Effector CD8-positive, alpha-beta T cell (primary cell): ENCODE results near the gene CACNA1B.

Experiments
- DNase-seq: peaks from one replicate; lab custom pipeline; 2025; lab: John Stamatoyannopoulos, UW

Gene CACNA1B

GRCh38 chr9:137919649-137920141 lies 42.1 kb downstream of the CACNA1B start:
- DNase-seq = no peak

GRCh38 chr9:137920753-137921152 lies 43.2 kb downstream of the CACNA1B start:
- DNase-seq = no peak

GRCh38 chr9:137924169-137924568 lies 46.6 kb downstream of the CACNA1B start:
- DNase-seq = no peak

GRCh38 chr9:137924761-137925369 lies 47.3 kb downstream of the CACNA1B start:
- DNase-seq = no peak

- no peak for DNase-seq
Measured at GRCh38 chr9:137943655-137944054, 66.1 kb downstream of the CACNA1B start.

- DNase-seq = no peak
Measured at GRCh38 chr9:137945581-137945980, 68.0 kb downstream of the CACNA1B start.

GRCh38 chr9:137946993-137947392 lies 69.4 kb downstream of the CACNA1B start:
- no peak for DNase-seq

- no peak for DNase-seq
Measured at GRCh38 chr9:137948642-137949041, 71.1 kb downstream of the CACNA1B start.

- DNase-seq = no peak
Measured at GRCh38 chr9:137949260-137949659, 71.7 kb downstream of the CACNA1B start.

GRCh38 chr9:137951107-137951506 lies 73.5 kb downstream of the CACNA1B start:
- no peak for DNase-seq

GRCh38 chr9:137951597-137952490 lies 74.3 kb downstream of the CACNA1B start:
- no peak for DNase-seq

GRCh38 chr9:137952976-137953666 lies 75.5 kb downstream of the CACNA1B start:
- no peak for DNase-seq

GRCh38 chr9:137953683-137954438 lies 76.3 kb downstream of the CACNA1B start:
- DNase-seq = no peak

GRCh38 chr9:137955224-137955570 lies 77.6 kb downstream of the CACNA1B start:
- no peak for DNase-seq

- no peak for DNase-seq
Measured at GRCh38 chr9:137955586-137955985, 78.0 kb downstream of the CACNA1B start.

- no peak for DNase-seq
Measured at GRCh38 chr9:137956039-137956438, 78.5 kb downstream of the CACNA1B start.

GRCh38 chr9:137956688-137957385 lies 79.3 kb downstream of the CACNA1B start:
- DNase-seq = no peak

- no peak for DNase-seq
Measured at GRCh38 chr9:137959641-137960411, 82.2 kb downstream of the CACNA1B start.

GRCh38 chr9:137960496-137960895 lies 82.9 kb downstream of the CACNA1B start:
- no peak for DNase-seq

GRCh38 chr9:137963525-137963924 lies 85.9 kb downstream of the CACNA1B start:
- DNase-seq = no peak
